Measurements from ENCODE around the gene UNC5A.

- TF ChIP-seq CTCF (IDR thresholded peaks at IDR 0.05), result no peak
- no peak for TF ChIP-seq POLR2A (IDR thresholded peaks at IDR 0.05)
Measured at GRCh38 chr5:176895831-176896230, 85.5 kb downstream of the UNC5A start.
